H9 (cell line): ENCODE data around the gene DLEC1. TPM values are rescaled to one million over a fixed set of nuclear protein-coding genes. Genes with fewer than 3 reads are reported as not detected.

Source experiments
- DNase-seq: peaks from one replicate; pipeline ENCODE4 v3.0.0-alpha.2; 2017
- H2AFZ ChIP-seq: one replicate; pipeline ENCODE4 v1.6.1; 2013; ENCODE audit warnings: mild to moderate bottlenecking, low read length, control low read depth, moderate library complexity
- H2AK5ac ChIP-seq: 2 replicates; pipeline ENCODE4 v1.6.1; 2013; ENCODE audit warnings: low read length, control low read depth, mixed read lengths; ENCODE audit not compliant: insufficient read length
- H2BK120ac ChIP-seq: one replicate; pipeline ENCODE4 v1.6.1; 2013; ENCODE audit warnings: low read depth, mild to moderate bottlenecking, low read length, control low read depth, inconsistent platforms; ENCODE audit not compliant: poor library complexity, severe bottlenecking
- H2BK12ac ChIP-seq: 2 replicates; pipeline ENCODE4 v1.6.1; 2013; ENCODE audit warnings: low read length, control low read depth, mixed read lengths, low read depth; ENCODE audit not compliant: insufficient read length
- H2BK15ac ChIP-seq: 2 replicates; pipeline ENCODE4 v1.6.1; 2013; ENCODE audit warnings: low read depth, low read length, control low read depth
- H2BK20ac ChIP-seq: one replicate; pipeline ENCODE4 v1.6.1; 2013; ENCODE audit warnings: low read depth, mild to moderate bottlenecking, low read length, control low read depth, inconsistent platforms; ENCODE audit not compliant: poor library complexity, severe bottlenecking
- H2BK5ac ChIP-seq: 2 replicates; pipeline ENCODE4 v1.6.1; 2013; ENCODE audit warnings: low read length, control low read depth, mixed read lengths; ENCODE audit not compliant: insufficient read length
- H3K14ac ChIP-seq: 2 replicates; pipeline ENCODE4 v1.6.1; 2013; ENCODE audit warnings: low read length, control low read depth; ENCODE audit not compliant: insufficient read depth
- H3K18ac ChIP-seq: 2 replicates; pipeline ENCODE4 v1.6.1; 2013; ENCODE audit warnings: low read depth, mild to moderate bottlenecking, mixed read lengths, low read length, control low read depth; ENCODE audit not compliant: insufficient read length
- H3K23ac ChIP-seq: 2 replicates; pipeline ENCODE4 v1.6.1; 2013; ENCODE audit warnings: low read length, control low read depth, mixed read lengths, low read depth; ENCODE audit not compliant: insufficient read length
- H3K23me2 ChIP-seq: 2 replicates; pipeline ENCODE4 v1.6.1; 2013; ENCODE audit warnings: low read depth, mild to moderate bottlenecking, mixed read lengths, low read length, control low read depth; ENCODE audit not compliant: insufficient read length, poor library complexity, severe bottlenecking
- H3K27ac ChIP-seq: 2 replicates; pipeline ENCODE4 v1.5.1; 2013; ENCODE audit warnings: low read length, control low read depth, mixed read lengths, low read depth; ENCODE audit not compliant: insufficient read length
- H3K27me3 ChIP-seq: 2 replicates; pipeline ENCODE4 v1.6.1; 2013; ENCODE audit warnings: low read length, control low read depth, inconsistent platforms; ENCODE audit not compliant: insufficient read depth
- H3K4ac ChIP-seq: 2 replicates; pipeline ENCODE4 v1.6.1; 2013; ENCODE audit warnings: low read depth, mild to moderate bottlenecking, control low read depth, inconsistent platforms, low read length, moderate library complexity
- H3K4me1 ChIP-seq: 2 replicates; pipeline ENCODE4 v1.6.1; 2013; ENCODE audit warnings: low read length, control low read depth, inconsistent platforms; ENCODE audit not compliant: insufficient read depth
- H3K4me2 ChIP-seq: 2 replicates; pipeline ENCODE4 v1.6.1; 2013; ENCODE audit warnings: low read length, control low read depth, mixed read lengths; ENCODE audit not compliant: insufficient read length, insufficient read depth
- H3K56ac ChIP-seq: 2 replicates; pipeline ENCODE4 v1.6.1; 2013; ENCODE audit warnings: low read depth, mild to moderate bottlenecking, mixed read lengths, low read length, control low read depth; ENCODE audit not compliant: insufficient read length
- H3K79me1 ChIP-seq: 2 replicates; pipeline ENCODE4 v1.6.1; 2013; ENCODE audit warnings: low read depth, mild to moderate bottlenecking, moderate library complexity, low read length, control low read depth, inconsistent platforms; ENCODE audit not compliant: insufficient read depth, poor library complexity, severe bottlenecking
- H3K79me2 ChIP-seq: 2 replicates; pipeline ENCODE4 v1.6.1; 2013; ENCODE audit warnings: low read length, control low read depth, inconsistent platforms; ENCODE audit not compliant: insufficient read depth
- H3K9ac ChIP-seq: 2 replicates; pipeline ENCODE4 v1.6.1; 2013; ENCODE audit warnings: low read length, control low read depth, mixed read lengths; ENCODE audit not compliant: insufficient read length; ENCODE audit errors: extremely low read depth
- H3K9me3 ChIP-seq: one replicate; pipeline ENCODE4 v1.6.1; 2013; ENCODE audit warnings: low read depth, low read length, inconsistent platforms; ENCODE audit not compliant: control insufficient read depth
- H3T11ph ChIP-seq: one replicate; pipeline ENCODE4 v1.6.1; 2013; ENCODE audit warnings: mild to moderate bottlenecking, low read length, control low read depth, inconsistent platforms
- H4K20me1 ChIP-seq: one replicate; pipeline ENCODE4 v1.6.1; 2013; ENCODE audit not compliant: control insufficient read depth, insufficient read length, insufficient read depth
- H4K5ac ChIP-seq: 2 replicates; pipeline ENCODE4 v1.6.1; 2013; ENCODE audit warnings: low read depth, mild to moderate bottlenecking, mixed read lengths, low read length, control low read depth; ENCODE audit not compliant: insufficient read length
- H4K8ac ChIP-seq: replicated peaks from 2 replicates; pipeline ENCODE4 v1.6.1; 2013; ENCODE audit warnings: low read length, control low read depth, mixed read lengths, low read depth; ENCODE audit not compliant: insufficient read length
- H4K91ac ChIP-seq: 2 replicates; pipeline ENCODE4 v1.6.1; 2013; ENCODE audit warnings: low read depth, mild to moderate bottlenecking, moderate library complexity, mixed read lengths, low read length, control low read depth; ENCODE audit not compliant: insufficient read length
- H3K27ac Mint-ChIP-seq, 3 experiments: 2 replicates in 2 of 3; 3 replicates in 1 of 3; pipeline ENCODE4 v1.8.0; 2020 to 2021; ENCODE audit warnings: mixed read lengths in 3 of 3, mild to moderate bottlenecking in 1 of 3, moderate library complexity in 1 of 3
- H3K27me3 Mint-ChIP-seq: 2 replicates; pipeline ENCODE4 v1.8.0; 2021; ENCODE audit warnings: low read depth, mild to moderate bottlenecking, moderate library complexity, mixed read lengths
- H3K36me3 Mint-ChIP-seq, 3 experiments: 2 replicates in 2 of 3; 3 replicates in 1 of 3; pipeline ENCODE4 v1.8.0; 2020 to 2021; ENCODE audit warnings: low read depth in 3 of 3, mixed read lengths in 3 of 3; ENCODE audit not compliant: insufficient read depth in 1 of 3
- H3K4me1 Mint-ChIP-seq, 2 experiments: 2 replicates each; pipeline ENCODE4 v1.8.0; 2020; ENCODE audit warnings: mixed read lengths in 2 of 2
- H3K4me3 Mint-ChIP-seq, 2 experiments: 2 replicates in 1 of 2; 3 replicates in 1 of 2; pipeline ENCODE4 v1.8.0; 2020 to 2021; ENCODE audit warnings: mild to moderate bottlenecking in 2 of 2, mixed read lengths in 2 of 2, moderate library complexity in 1 of 2
- H3K9me3 Mint-ChIP-seq, 2 experiments: 2 replicates in 1 of 2; 3 replicates in 1 of 2; pipeline ENCODE4 v1.8.0; 2020; ENCODE audit warnings: mild to moderate bottlenecking in 2 of 2, mixed read lengths in 2 of 2, moderate library complexity in 1 of 2
- WGBS: extraction: QIAGEN DNeasy Blood & Tissue Kit; methylation state at CpG from one replicate; pipeline ENCODE4 v1.1.7; 2013; ENCODE audit warnings: missing lambda C conversion rate, low lambda C conversion rate, mixed read lengths; ENCODE audit not compliant: insufficient read length; ENCODE audit errors: extremely low coverage; 5-methylcytosine and 5-hydroxymethylcytosine counted together
- total RNA-seq: library from RNA; stranded (reverse); gene quantifications from 2 replicates; pipeline ENCODE4 v1.2.1, GENCODE V29; 2021
- TF ChIP-seq, protein P1 (sequence below): fragments of 200-600 bp; sonication (generic); conservative IDR thresholded peaks from 3 replicates; pipeline ENCODE4 v1.8.0; 2021; ENCODE audit warnings: antibody characterized with exemption, mild to moderate bottlenecking

Gene DLEC1
- total RNA-seq, 1 experiment from 2014 or later = 2.1 TPM

DNA sequence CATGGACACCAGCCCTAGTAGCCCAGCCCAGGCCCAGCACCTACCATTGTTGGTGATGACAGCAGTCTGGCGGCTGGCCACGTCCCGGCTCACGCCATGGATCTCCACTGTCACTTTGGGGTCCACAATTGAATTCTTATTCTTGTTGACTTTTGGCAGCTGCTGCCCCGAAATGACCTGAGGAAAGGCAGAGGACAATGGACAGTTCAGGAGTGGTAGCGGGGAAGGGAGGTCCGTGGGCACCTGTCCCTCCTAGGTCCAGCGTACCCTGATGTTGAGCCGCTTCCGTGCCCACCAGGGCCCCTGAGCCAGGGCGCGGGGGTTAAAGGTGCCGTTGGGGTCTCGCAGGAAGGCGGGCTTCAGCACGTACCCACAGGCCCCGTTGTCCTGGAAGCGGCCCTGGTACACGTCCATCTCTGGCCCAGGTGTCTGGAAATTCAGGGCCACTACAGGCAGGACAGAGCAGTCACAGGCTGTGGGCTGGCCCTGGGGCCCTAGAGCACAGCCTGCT lies 30.8 kb upstream of the DLEC1 start:
- Histone ChIP-seq H3K27ac (no peak overlapping the region), H3K23me2 (no peaks in the 10 kb centered on the region), H2BK120ac (no peak overlapping the region), H4K20me1 (no peaks in the 10 kb centered on the region), H3K4ac (no peak overlapping the region), H4K91ac (no peak overlapping the region), H2BK5ac (no peak overlapping the region), H2BK12ac (no peak overlapping the region), H3K79me1 (no peaks in the 10 kb centered on the region), H3K4me1 (no peaks in the 10 kb centered on the region), H2AFZ (no peak overlapping the region), H2BK20ac (no peak overlapping the region), H2BK15ac (no peak overlapping the region), H3K14ac (no peak overlapping the region), H4K8ac (no peak overlapping the region), H3K9me3 (no peaks in the 10 kb centered on the region), H4K5ac (no peak overlapping the region), H3K79me2 (no peaks in the 10 kb centered on the region), H3K23ac (no peak overlapping the region), H3K4me2 (no peak overlapping the region), H3K27me3 (no peaks in the 10 kb centered on the region), H3K9ac (no peak overlapping the region), H3K18ac (no peak overlapping the region), H2AK5ac (no peak overlapping the region), H3K56ac (no peak overlapping the region), H3T11ph (no peak overlapping the region)
- Mint-ChIP-seq H3K4me1 (peaks cover 7 to 8% of the 10 kb centered on the region in 2 experiments), H3K9me3 (no peaks in the 10 kb centered on the region; a peak in 1 of 5 replicates), H3K36me3 (peaks cover 0 to 17% (median 16%) of the 10 kb centered on the region in 3 experiments; a peak in 6 of 7 replicates), H3K27me3 (no peaks in the 10 kb centered on the region), H3K27ac (no peak overlapping the region), H3K4me3 (no peak overlapping the region)
- WGBS = no CpG with 5 or more reads among the region's 19 CpGs
- TF ChIP-seq, protein P1, sequence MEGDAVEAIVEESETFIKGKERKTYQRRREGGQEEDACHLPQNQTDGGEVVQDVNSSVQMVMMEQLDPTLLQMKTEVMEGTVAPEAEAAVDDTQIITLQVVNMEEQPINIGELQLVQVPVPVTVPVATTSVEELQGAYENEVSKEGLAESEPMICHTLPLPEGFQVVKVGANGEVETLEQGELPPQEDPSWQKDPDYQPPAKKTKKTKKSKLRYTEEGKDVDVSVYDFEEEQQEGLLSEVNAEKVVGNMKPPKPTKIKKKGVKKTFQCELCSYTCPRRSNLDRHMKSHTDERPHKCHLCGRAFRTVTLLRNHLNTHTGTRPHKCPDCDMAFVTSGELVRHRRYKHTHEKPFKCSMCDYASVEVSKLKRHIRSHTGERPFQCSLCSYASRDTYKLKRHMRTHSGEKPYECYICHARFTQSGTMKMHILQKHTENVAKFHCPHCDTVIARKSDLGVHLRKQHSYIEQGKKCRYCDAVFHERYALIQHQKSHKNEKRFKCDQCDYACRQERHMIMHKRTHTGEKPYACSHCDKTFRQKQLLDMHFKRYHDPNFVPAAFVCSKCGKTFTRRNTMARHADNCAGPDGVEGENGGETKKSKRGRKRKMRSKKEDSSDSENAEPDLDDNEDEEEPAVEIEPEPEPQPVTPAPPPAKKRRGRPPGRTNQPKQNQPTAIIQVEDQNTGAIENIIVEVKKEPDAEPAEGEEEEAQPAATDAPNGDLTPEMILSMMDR = no peak
- DNase-seq = no peak
